GM21528 (cell line): Measurements from ENCODE around the gene HELZ2.
A peak's percentile ranks its signal among the peaks of the same experiment; 100 is the strongest.
"Not testable (repeated sequence)": the region's sequence is repeated elsewhere in the genome, so short reads cannot be mapped to it uniquely, and the experiment has no call there.

Experiments used
- ATAC-seq: cut with Tn5 transposase; IDR thresholded peaks from one replicate; pipeline ENCODE4 v1.9.1; 2021; ENCODE audit warnings: mild to moderate bottlenecking, moderate library complexity; ENCODE audit not compliant: unreplicated experiment, low FRiP score

The HELZ2 gene

GRCh38 chr20:63580796-63581461 is 6.9 kb upstream of the HELZ2 start:
- no peak for ATAC-seq

GRCh38 chr20:63579017-63579694 is 5.1 kb upstream of the HELZ2 start:
- ATAC-seq = no peak

GRCh38 chr20:63578224-63579016 is 4.4 kb upstream of the HELZ2 start:
- no peak for ATAC-seq

GRCh38 chr20:63577317-63577894 is 3.4 kb upstream of the HELZ2 start:
- no peak for ATAC-seq

GRCh38 chr20:63576311-63576710 is 2.3 kb upstream of the HELZ2 start:
- ATAC-seq = no peak

- ATAC-seq = no peak
These were observed 1.0 kb upstream of the HELZ2 start for GRCh38 chr20:63574829-63575743.

GRCh38 chr20:63573647-63574131 is 350 bp downstream of the HELZ2 start:
- no peak for ATAC-seq

GRCh38 chr20:63572788-63573646 is 1.0 kb downstream of the HELZ2 start:
- no peak for ATAC-seq

- ATAC-seq = no peak
These were observed 1.8 kb downstream of the HELZ2 start for GRCh38 chr20:63572071-63572787.

- ATAC-seq = not testable (repeated sequence)
These were observed 3.0 kb downstream of the HELZ2 start for GRCh38 chr20:63571087-63571478.

- ATAC-seq = no peak
These were observed 3.6 kb downstream of the HELZ2 start for GRCh38 chr20:63570281-63571086.

GRCh38 chr20:63568986-63569949 is 4.8 kb downstream of the HELZ2 start:
- no peak for ATAC-seq

GRCh38 chr20:63568170-63568981 is 5.7 kb downstream of the HELZ2 start:
- peak; percentile 26 for ATAC-seq

GRCh38 chr20:63567386-63568169 is 6.5 kb downstream of the HELZ2 start:
- ATAC-seq = peak; percentile 72

- ATAC-seq = no peak
These were observed 7.0 kb downstream of the HELZ2 start for GRCh38 chr20:63567136-63567385.
